ENCODE measurements around the gene TNF. TPM values are rescaled to one million over a fixed set of nuclear protein-coding genes. Genes with fewer than 3 reads are reported as not detected.

TNF gene
- total and polyA plus RNA-seq, 2 of the 13 experiments (the other 11 are each of a cell fraction or from before 2014, with no cell fraction given) = not detected

GRCh38 chr6:31627690-31628287 is 52.4 kb downstream of the TNF start:
- H3K4me1 ChIP-seq (ENCODE audit: insufficient read depth, low read length) = peaks cover 2% of the 10 kb centered on the region
- DNase-seq (ENCODE audit: low spot score) = no peak
- CTCF ChIA-PET (ENCODE audit: low intra/inter-chr PET ratio, low total read pairs) = no interaction called here
- BruUV-seq (replicated peaks) = no TSS peak
- H2AFZ ChIP-seq (ENCODE audit: low read length) = no peak overlapping the region
- no peaks in the 10 kb centered on the region for H3K9me3 ChIP-seq (ENCODE audit: low read length)
- H3K27ac ChIP-seq (ENCODE audit: extremely low read length, insufficient read depth, low read length) = no peak overlapping the region
- H3K9ac ChIP-seq (ENCODE audit: insufficient read depth, low read depth, low read length) = no peak overlapping the region
- WGBS (ENCODE audit: low lambda C conversion rate) = 97% methylated on average over 19 of the region's 19 CpGs
- intact Hi-C loops (cut with micrococcal nuclease; ENCODE audit: unreplicated experiment) (no loop called here), in situ Hi-C loops (cut with HindIII; ENCODE audit: extremely low pct_ligation_motif_present, low pct_unique_long_range_greater_than_20kb) (no loop called here)
- no peak for ATAC-seq
- no peak overlapping the region for H3K4me3 ChIP-seq (replicated peaks in 1 of 3; ENCODE audit: insufficient read depth in 1 of 3, low read depth in 2 of 3, low read length in 3 of 3)
- TF ChIP-seq, protein P1, sequence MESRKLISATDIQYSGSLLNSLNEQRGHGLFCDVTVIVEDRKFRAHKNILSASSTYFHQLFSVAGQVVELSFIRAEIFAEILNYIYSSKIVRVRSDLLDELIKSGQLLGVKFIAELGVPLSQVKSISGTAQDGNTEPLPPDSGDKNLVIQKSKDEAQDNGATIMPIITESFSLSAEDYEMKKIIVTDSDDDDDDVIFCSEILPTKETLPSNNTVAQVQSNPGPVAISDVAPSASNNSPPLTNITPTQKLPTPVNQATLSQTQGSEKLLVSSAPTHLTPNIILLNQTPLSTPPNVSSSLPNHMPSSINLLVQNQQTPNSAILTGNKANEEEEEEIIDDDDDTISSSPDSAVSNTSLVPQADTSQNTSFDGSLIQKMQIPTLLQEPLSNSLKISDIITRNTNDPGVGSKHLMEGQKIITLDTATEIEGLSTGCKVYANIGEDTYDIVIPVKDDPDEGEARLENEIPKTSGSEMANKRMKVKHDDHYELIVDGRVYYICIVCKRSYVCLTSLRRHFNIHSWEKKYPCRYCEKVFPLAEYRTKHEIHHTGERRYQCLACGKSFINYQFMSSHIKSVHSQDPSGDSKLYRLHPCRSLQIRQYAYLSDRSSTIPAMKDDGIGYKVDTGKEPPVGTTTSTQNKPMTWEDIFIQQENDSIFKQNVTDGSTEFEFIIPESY (CRISPR knock-in tag; IDR thresholded peaks at IDR 0.05) = no peak
- TF ChIP-seq ZNF710 (CRISPR knock-in tag; IDR thresholded peaks at IDR 0.05; ENCODE audit: borderline replicate concordance) = no peak
- peak; percentile 63; the same call in 1 of the 2 replicates for TF ChIP-seq RBFOX2 (IDR thresholded peaks at IDR 0.05; ENCODE audit: low read depth, low read length)
- TF ChIP-seq MTERF4 (CRISPR knock-in tag; IDR thresholded peaks at IDR 0.05) = 0 out of 2 replicates have a peak, but pooled peaks have one; percentile 19
- no peak for TF ChIP-seq ELK4 (CRISPR knock-in tag; IDR thresholded peaks at IDR 0.05; ENCODE audit: borderline replicate concordance)
- TF ChIP-seq NR2F2 (IDR thresholded peaks at IDR 0.05; ENCODE audit: borderline replicate concordance, low read depth) = no peak
- TF ChIP-seq, protein P2, sequence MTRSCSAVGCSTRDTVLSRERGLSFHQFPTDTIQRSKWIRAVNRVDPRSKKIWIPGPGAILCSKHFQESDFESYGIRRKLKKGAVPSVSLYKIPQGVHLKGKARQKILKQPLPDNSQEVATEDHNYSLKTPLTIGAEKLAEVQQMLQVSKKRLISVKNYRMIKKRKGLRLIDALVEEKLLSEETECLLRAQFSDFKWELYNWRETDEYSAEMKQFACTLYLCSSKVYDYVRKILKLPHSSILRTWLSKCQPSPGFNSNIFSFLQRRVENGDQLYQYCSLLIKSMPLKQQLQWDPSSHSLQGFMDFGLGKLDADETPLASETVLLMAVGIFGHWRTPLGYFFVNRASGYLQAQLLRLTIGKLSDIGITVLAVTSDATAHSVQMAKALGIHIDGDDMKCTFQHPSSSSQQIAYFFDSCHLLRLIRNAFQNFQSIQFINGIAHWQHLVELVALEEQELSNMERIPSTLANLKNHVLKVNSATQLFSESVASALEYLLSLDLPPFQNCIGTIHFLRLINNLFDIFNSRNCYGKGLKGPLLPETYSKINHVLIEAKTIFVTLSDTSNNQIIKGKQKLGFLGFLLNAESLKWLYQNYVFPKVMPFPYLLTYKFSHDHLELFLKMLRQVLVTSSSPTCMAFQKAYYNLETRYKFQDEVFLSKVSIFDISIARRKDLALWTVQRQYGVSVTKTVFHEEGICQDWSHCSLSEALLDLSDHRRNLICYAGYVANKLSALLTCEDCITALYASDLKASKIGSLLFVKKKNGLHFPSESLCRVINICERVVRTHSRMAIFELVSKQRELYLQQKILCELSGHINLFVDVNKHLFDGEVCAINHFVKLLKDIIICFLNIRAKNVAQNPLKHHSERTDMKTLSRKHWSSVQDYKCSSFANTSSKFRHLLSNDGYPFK (CRISPR knock-in tag; IDR thresholded peaks at IDR 0.05; ENCODE audit: borderline replicate concordance) = 0 out of 2 replicates have a peak, but pooled peaks have one; percentile 21
- no peak for TF ChIP-seq CC2D1A (CRISPR knock-in tag; IDR thresholded peaks at IDR 0.05)
- TF ChIP-seq AGO2 (optimal IDR thresholded peaks at IDR 0.05; ENCODE audit: low read depth, low read length) = peak; percentile 91
- no peak for TF ChIP-seq HNRNPH1 (optimal IDR thresholded peaks at IDR 0.05; ENCODE audit: low read depth, low read length)
- no peak overlapping the region for H3K4me2 ChIP-seq (ENCODE audit: low read depth, low read length)
- H4K20me1 ChIP-seq (ENCODE audit: insufficient read depth, low read length) = peaks cover 5% of the 10 kb centered on the region; the same call in 1 of the 2 replicates
- peaks cover 16% of the 10 kb centered on the region for H3K79me2 ChIP-seq (ENCODE audit: insufficient read depth, low read length)
- POLR2A ChIA-PET = interaction anchor here (0.7 to 2.9 kb wide), 4 partner anchors 24 to 39 kb away, joined by 3 to 11 read pairs (median 4); partner anchors contain the start of genes APOM, BAG6, C6orf47 and CSNK2B
- no peak for FAIRE-seq
- H3K36me3 ChIP-seq (replicated peaks in 1 of 2; ENCODE audit: control insufficient read depth in 1 of 2, insufficient read depth in 2 of 2, low read length in 2 of 2) = peaks cover 73 to 99% of the 10 kb centered on the region in 2 experiments
- H3K27me3 ChIP-seq (ENCODE audit: control insufficient read depth in 1 of 2, insufficient read depth in 2 of 2, low read length in 2 of 2) = no peaks in the 10 kb centered on the region
